ENCODE measurements around the gene KCNJ14. TPM values are rescaled to one million over a fixed set of nuclear protein-coding genes. Genes with fewer than 3 reads are reported as not detected.

Gene KCNJ14
- polyA plus RNA-seq, 1 of the 3 experiments (the other 2 are of a cell fraction), result 1.2 TPM

GRCh38 chr19:48469289-48469881, 14.0 kb downstream of the KCNJ14 start, which contains the start of gene CYTH2 (continued):
- TF ChIP-seq, protein P1, sequence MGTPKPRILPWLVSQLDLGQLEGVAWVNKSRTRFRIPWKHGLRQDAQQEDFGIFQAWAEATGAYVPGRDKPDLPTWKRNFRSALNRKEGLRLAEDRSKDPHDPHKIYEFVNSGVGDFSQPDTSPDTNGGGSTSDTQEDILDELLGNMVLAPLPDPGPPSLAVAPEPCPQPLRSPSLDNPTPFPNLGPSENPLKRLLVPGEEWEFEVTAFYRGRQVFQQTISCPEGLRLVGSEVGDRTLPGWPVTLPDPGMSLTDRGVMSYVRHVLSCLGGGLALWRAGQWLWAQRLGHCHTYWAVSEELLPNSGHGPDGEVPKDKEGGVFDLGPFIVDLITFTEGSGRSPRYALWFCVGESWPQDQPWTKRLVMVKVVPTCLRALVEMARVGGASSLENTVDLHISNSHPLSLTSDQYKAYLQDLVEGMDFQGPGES (IDR thresholded peaks at IDR 0.05; ENCODE audit: low read depth, low read length), result no peak
- no peak for TF ChIP-seq SMC3 (IDR thresholded peaks at IDR 0.05; ENCODE audit: low read depth, low read length)
- TF ChIP-seq FOXJ3 (CRISPR knock-in tag; IDR thresholded peaks at IDR 0.05), result no peak
- TF ChIP-seq PBX3 (IDR thresholded peaks at IDR 0.05), result no peak
- TF ChIP-seq TAF1 (IDR thresholded peaks at IDR 0.05; ENCODE audit: borderline replicate concordance, low read depth, low read length), result peak; percentile 95
- no peak for TF ChIP-seq FOSL2 (IDR thresholded peaks at IDR 0.05; ENCODE audit: borderline replicate concordance, low read depth)
- TF ChIP-seq NRF1 (IDR thresholded peaks at IDR 0.05; ENCODE audit: low read depth, low read length), result no peak
- TF ChIP-seq MXI1 (IDR thresholded peaks at IDR 0.05; ENCODE audit: low read depth, low read length), result 0 out of 2 replicates have a peak, but pooled peaks have one; percentile 18
- peak; percentile 14; the same call in 1 of the 2 replicates for TF ChIP-seq SIN3A (IDR thresholded peaks at IDR 0.05; ENCODE audit: borderline replicate concordance, low read depth, low read length)

DNA sequence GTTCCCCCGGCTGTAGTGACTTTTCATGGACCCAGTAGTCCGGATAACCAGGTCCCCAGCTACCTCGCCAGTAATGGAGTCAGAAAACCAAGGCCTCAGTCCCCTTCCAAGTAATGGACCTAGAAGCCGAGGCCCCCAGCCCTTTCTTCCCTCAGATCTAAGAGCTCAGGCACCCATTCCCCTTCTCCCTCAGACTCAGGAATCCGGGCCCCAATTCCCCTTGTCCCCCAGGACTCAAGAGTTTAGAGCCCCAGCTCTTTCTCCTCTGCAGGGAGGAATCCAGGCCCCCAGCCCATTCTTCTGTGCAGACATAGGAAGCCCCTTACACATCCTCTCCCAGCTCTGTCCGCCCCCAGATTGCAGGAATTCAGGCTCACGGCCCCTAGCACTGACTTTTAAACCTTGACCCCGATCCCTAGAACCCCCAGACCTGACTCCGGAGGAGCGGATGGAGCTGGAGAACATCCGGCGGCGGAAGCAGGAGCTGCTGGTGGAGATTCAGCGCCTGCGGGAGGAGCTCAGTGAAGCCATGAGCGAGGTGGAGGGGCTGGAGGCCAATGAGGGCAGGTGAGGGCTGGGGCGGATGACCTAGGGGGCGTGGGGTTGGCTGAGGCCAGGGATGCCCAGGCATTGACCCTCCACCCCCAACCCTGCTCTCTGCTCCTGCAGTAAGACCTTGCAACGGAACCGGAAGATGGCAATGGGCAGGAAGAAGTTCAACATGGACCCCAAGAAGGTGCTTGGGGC, 14.7 kb downstream of the KCNJ14 start:
- Histone ChIP-seq H3K36me3 (replicated peaks in 1 of 2; ENCODE audit: control insufficient read depth in 1 of 2, insufficient read depth in 2 of 2, low read length in 1 of 2) (peaks cover 41% of the 10 kb centered on the region in 2 experiments), H3K4me3 (ENCODE audit: low read depth in 2 of 2, low read length in 1 of 2) (peak overlapping the region; percentile 77 to 86), H3K79me2 (ENCODE audit: insufficient read depth) (peaks cover 38% of the 10 kb centered on the region), H3K27me3 (ENCODE audit: insufficient read depth) (no peaks in the 10 kb centered on the region), H3F3A (replicated peaks; ENCODE audit: insufficient read depth) (peaks cover 11% of the 10 kb centered on the region), H3K27ac (ENCODE audit: low read depth in 2 of 2, low read length in 1 of 2) (peak overlapping the region; percentile 36 to 97; a peak in 3 of 4 replicates), H3K4me1 (ENCODE audit: control insufficient read depth in 1 of 2, insufficient read depth in 2 of 2, low read depth in 1 of 2, low read length in 1 of 2) (peaks cover 5 to 20% of the 10 kb centered on the region in 2 experiments; a peak in 3 of 4 replicates), H3K9ac (peak overlapping the region; percentile 97), H2AFZ (ENCODE audit: low read depth) (no peak overlapping the region), H3K9me2 (no peaks in the 10 kb centered on the region), H3K9me3 (no peaks in the 10 kb centered on the region), H4K20me1 (ENCODE audit: insufficient read depth) (peaks cover 40% of the 10 kb centered on the region), H3K4me2 (peak overlapping the region; percentile 92)
- ChIA-PET POLR2A (interaction anchor here (0.6 to 1.3 kb wide), 2 partner anchors 9 to 142 kb away, joined by 3 to 5 read pairs; no protein-coding TSS in a partner anchor), CTCF (interaction anchor here (0.7 to 2.0 kb wide), 7 partner anchors 20 to 156 kb away, joined by 3 to 9 read pairs (median 3); partner anchors contain the start of gene KDELR1)
- WGBS (ENCODE audit: low lambda C conversion rate), result 45% methylated on average over 20 of the region's 20 CpGs
- TF ChIP-seq EZH2phosphoT487 (IDR thresholded peaks at IDR 0.05; ENCODE audit: borderline replicate concordance, low read depth) (no peak), MXI1 (IDR thresholded peaks at IDR 0.05; ENCODE audit: low read depth, low read length) (peak; percentile 18; the same call in 1 of the 2 replicates), USF2 (IDR thresholded peaks at IDR 0.05; ENCODE audit: borderline replicate concordance, low read depth, low read length) (no peak), RFX5 (IDR thresholded peaks at IDR 0.05; ENCODE audit: low read length) (no peak), PBX3 (IDR thresholded peaks at IDR 0.05) (no peak), ELF1 (IDR thresholded peaks at IDR 0.05) (no peak)
- DNase-seq, result no peak

All from SK-N-SH (cell line).